Nephron progenitor cell (in vitro differentiated cells): ENCODE results near the gene MAST1.

ENCODE experiments used
- DNase-seq: peaks from one replicate; pipeline ENCODE4 v3.0.0; 2021
- H3K27ac Mint-ChIP-seq: 2 replicates; pipeline ENCODE4 v1.8.0; 2021; ENCODE audit warnings: mild to moderate bottlenecking, moderate library complexity, mixed read lengths
- H3K27me3 Mint-ChIP-seq: 2 replicates; pipeline ENCODE4 v1.8.0; 2021; ENCODE audit warnings: mild to moderate bottlenecking, low read depth, mixed read lengths; ENCODE audit not compliant: poor library complexity
- H3K36me3 Mint-ChIP-seq: 2 replicates; pipeline ENCODE4 v1.8.0; 2021; ENCODE audit warnings: low read depth, mixed read lengths
- H3K4me1 Mint-ChIP-seq: 2 replicates; pipeline ENCODE4 v1.8.0; 2021; ENCODE audit warnings: mixed read lengths
- H3K4me3 Mint-ChIP-seq: 2 replicates; pipeline ENCODE4 v1.8.0; 2021; ENCODE audit warnings: mild to moderate bottlenecking, moderate library complexity, mixed read lengths
- H3K9me3 Mint-ChIP-seq: 2 replicates; pipeline ENCODE4 v1.8.0; 2021; ENCODE audit warnings: mild to moderate bottlenecking, moderate library complexity, mixed read lengths
- CTCF ChIP-seq: fragments of 200-600 bp; sonication (generic); IDR thresholded peaks from 2 replicates; pipeline ENCODE4 v1.5.0; 2021; ENCODE audit warnings: antibody characterized with exemption

MAST1 gene

GRCh38 chr19:12859546-12859945 is 21.2 kb downstream of the MAST1 start:
- Mint-ChIP-seq H3K9me3 (no peaks in the 10 kb centered on the region), H3K27ac (no peak overlapping the region), H3K27me3 (peaks cover 16% of the 10 kb centered on the region), H3K4me3 (no peak overlapping the region), H3K36me3 (peaks cover 30% of the 10 kb centered on the region), H3K4me1 (peaks cover 5% of the 10 kb centered on the region)
- no peak for DNase-seq
- TF ChIP-seq CTCF, result no peak

DNA sequence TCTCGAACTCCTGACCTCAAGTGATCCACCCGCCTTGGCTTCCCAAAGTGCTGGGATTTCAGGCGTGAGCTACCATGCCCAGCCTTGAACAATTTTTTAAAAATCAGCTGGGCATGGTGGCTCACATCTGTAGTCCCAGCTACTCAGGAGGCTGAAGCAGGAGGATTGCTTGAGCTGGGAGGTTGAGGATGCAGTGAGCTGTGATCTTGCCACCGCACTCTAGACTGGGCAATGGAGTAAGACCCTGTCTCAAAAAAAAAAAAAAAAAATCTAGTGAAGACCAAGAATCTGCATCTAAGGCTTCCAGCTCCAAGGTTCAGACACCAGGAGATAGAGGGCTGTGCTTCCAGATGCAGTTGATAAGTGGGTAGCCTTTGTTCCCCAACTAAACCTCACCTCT is 25.8 kb downstream of the MAST1 start:
- H3K4me1 Mint-ChIP-seq, result peaks cover 18% of the 10 kb centered on the region
- no peak overlapping the region for H3K4me3 Mint-ChIP-seq
- peaks cover 4% of the 10 kb centered on the region for H3K36me3 Mint-ChIP-seq
- no peak overlapping the region for H3K27ac Mint-ChIP-seq
- peaks cover 25% of the 10 kb centered on the region for H3K27me3 Mint-ChIP-seq
- DNase-seq, result no peak
- TF ChIP-seq CTCF, result no peak
- no peaks in the 10 kb centered on the region for H3K9me3 Mint-ChIP-seq

DNA sequence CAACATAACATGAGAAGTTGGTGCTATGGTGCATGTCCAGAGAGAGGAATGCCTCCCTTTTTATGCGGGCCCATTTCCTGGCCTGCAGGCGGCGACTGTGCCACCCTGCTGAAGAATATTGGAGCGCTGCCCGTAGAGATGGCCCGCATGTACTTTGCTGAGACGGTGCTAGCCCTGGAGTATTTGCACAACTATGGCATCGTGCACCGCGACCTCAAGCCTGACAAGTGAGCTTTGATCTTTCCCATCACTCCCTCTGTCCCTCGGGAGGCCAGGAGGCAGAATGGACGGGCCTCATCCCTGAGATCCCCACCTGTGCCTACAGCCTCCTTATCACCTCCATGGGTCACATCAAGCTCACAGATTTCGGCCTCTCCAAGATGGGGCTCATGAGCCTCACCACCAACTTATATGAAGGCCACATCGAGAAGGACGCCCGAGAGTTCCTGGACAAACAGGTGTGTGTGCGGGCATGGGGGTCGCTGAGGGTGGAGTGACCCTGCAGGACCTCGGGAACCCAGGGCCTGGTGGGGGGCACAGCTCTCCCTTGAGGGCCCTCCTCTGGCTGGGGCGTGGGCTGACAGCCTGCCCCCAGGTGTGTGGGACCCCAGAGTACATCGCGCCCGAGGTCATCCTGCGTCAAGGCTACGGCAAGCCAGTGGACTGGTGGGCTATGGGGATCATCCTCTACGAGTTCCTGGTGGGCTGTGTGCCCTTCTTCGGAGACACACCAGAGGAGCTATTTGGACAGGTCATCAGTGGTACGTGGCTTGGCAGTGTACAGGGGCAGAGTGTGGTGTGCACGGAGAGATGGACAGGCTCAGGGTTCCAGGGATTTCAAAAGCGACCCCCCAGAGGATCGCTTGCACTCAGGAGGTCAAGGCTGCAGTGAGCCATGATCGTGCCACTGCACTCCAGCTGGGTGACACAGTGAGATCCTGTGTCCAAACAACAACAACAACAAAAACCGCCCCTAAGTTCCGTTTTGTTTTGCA is 26.7 kb downstream of the MAST1 start:
- no peak overlapping the region for H3K4me3 Mint-ChIP-seq
- no peaks in the 10 kb centered on the region for H3K9me3 Mint-ChIP-seq
- no peak for DNase-seq
- H3K27me3 Mint-ChIP-seq, result peaks cover 25% of the 10 kb centered on the region
- no peak for TF ChIP-seq CTCF
- peaks cover 14% of the 10 kb centered on the region for H3K4me1 Mint-ChIP-seq
- H3K27ac Mint-ChIP-seq, result peak overlapping the region; percentile 64
- H3K36me3 Mint-ChIP-seq, result peaks cover 5% of the 10 kb centered on the region

DNA sequence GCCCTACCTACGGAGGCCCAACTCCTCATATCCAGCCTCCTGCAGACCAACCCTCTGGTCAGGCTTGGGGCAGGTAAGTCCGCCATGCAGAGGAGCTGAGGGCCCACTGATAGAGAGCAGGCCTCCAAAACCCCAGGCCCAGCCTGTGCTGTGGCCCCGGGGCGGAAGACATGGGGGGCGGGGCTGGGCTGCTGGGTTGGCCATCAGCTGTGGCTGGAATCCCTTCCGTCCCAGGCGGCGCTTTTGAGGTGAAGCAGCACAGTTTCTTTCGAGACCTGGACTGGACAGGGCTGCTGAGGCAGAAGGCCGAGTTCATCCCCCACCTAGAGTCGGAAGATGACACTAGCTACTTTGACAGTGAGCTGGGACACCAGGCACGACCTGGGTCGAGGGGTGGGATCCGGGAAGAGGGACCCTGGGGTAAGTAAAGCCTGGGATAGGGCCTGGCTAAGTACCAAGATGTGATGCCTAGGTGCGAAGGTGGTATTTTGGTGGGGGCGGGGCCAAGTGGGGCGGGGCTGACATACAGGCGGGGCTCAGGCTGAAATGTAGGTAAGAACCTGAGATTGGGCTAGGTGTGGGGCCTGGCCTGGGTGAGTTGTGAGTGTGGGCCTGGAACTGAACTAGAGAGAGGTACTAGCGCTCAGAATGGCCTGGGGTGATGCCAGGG is 27.6 kb downstream of the MAST1 start:
- H3K4me3 Mint-ChIP-seq, result peak overlapping the region; percentile 82
- peaks cover 8% of the 10 kb centered on the region for H3K36me3 Mint-ChIP-seq

DNA sequence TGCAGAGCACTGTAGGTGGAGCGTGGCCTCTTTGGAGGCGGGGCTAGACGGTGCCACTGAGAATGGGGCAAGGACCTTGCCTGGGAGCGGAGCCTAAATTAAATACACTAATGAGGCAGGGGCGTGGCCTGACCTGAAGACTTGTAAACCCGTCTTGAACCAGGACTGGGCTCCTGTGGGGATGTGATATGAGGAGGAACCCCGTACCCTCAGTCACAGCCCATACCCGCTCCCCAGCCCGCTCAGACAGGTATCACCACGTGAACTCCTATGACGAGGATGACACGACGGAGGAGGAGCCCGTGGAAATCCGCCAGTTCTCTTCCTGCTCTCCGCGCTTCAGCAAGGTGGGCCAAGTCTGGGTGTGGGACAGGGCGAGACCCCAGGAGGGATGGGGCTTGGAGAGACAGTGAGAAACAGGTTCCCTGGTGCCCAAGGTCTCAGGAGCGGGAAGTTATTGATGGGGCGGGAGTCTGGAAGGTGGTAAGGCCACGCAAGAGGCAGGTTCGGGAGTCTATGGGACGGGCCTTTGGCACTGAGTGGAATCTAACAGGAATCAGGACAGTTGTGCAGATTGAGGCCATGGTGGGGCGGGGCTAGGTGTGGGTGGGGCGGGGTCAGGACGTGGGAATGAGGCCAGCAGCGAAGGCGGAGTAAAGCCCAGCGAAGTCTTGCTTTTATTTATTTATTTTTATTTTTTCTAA is 28.3 kb downstream of the MAST1 start:
- peaks cover 20% of the 10 kb centered on the region for H3K27me3 Mint-ChIP-seq
- H3K27ac Mint-ChIP-seq, result no peak overlapping the region
- TF ChIP-seq CTCF, result no peak
- H3K4me3 Mint-ChIP-seq, result peak overlapping the region; percentile 82
- H3K36me3 Mint-ChIP-seq, result peaks cover 10% of the 10 kb centered on the region
- H3K4me1 Mint-ChIP-seq, result peaks cover 13% of the 10 kb centered on the region
- no peak for DNase-seq
- H3K9me3 Mint-ChIP-seq, result no peaks in the 10 kb centered on the region

More for the DNA sequence above, 27.6 kb downstream of the MAST1 start:
- peaks cover 13% of the 10 kb centered on the region for H3K4me1 Mint-ChIP-seq
- H3K27ac Mint-ChIP-seq, result no peak overlapping the region
- TF ChIP-seq CTCF, result no peak
- H3K27me3 Mint-ChIP-seq, result peaks cover 25% of the 10 kb centered on the region
- no peak for DNase-seq
- no peaks in the 10 kb centered on the region for H3K9me3 Mint-ChIP-seq
